Common myeloid progenitor, CD34-positive (primary cell): ENCODE results near the gene CFH.
A peak's percentile ranks its signal among the peaks of the same experiment; 100 is the strongest.

Experiments
- CTCF ChIA-PET: fragments of 350-600 bp; sonication (Branson Sonifier 250); formaldehyde crosslinking; loops from one replicate; lab custom pipeline; 2021; ENCODE audit warnings: antibody characterized with exemption; lab: Charles Lee
- POLR2A ChIA-PET: fragments of 350-600 bp; sonication (Branson Sonifier 250); formaldehyde crosslinking; loops from one replicate; lab custom pipeline; 2021; ENCODE audit warnings: antibody characterized with exemption; lab: Charles Lee
- DNase-seq, 3 donors: peaks; one replicate each; pipeline versions ENCODE4 v3.0.0 to v3.0.0-alpha.2; 2013
- H3K27ac ChIP-seq, 2 experiments: 1 replicate in 1 of 2; 2 replicates in 1 of 2; pipeline ENCODE4 v1.7.0; 2013; ENCODE audit warnings: inconsistent platforms in 2 of 2, low read length in 2 of 2, mild to moderate bottlenecking in 2 of 2, low read depth in 1 of 2, moderate library complexity in 1 of 2; ENCODE audit not compliant: severe bottlenecking in 2 of 2, insufficient read depth in 1 of 2, poor library complexity in 1 of 2
- H3K27me3 ChIP-seq, 5 experiments: replicated peaks in 2 of 5; 1 replicate in 3 of 5; 2 replicates in 2 of 5; pipeline versions ENCODE4 v1.6.1 to v1.7.0; 2013; ENCODE audit warnings: low read length in 4 of 5, mild to moderate bottlenecking in 2 of 5, moderate library complexity in 2 of 5, inconsistent platforms in 1 of 5; ENCODE audit not compliant: insufficient read depth in 5 of 5, control insufficient read depth in 4 of 5
- H3K36me3 ChIP-seq, 4 experiments: 1 replicate in 2 of 4; 2 replicates in 2 of 4; pipeline versions ENCODE4 v1.6.1 to v1.7.0; 2013; ENCODE audit warnings: low read length in 3 of 4, control low read depth in 1 of 4, mild to moderate bottlenecking in 1 of 4; ENCODE audit not compliant: control insufficient read depth in 4 of 4, insufficient read depth in 4 of 4
- H3K4me1 ChIP-seq, 4 experiments: 1 replicate in 3 of 4; 2 replicates in 1 of 4; pipeline versions ENCODE4 v1.6.1 to v1.7.1; 2013; ENCODE audit warnings: low read length in 3 of 4, mild to moderate bottlenecking in 3 of 4, control low read depth in 1 of 4, inconsistent platforms in 1 of 4, moderate library complexity in 1 of 4; ENCODE audit not compliant: control insufficient read depth in 4 of 4, insufficient read depth in 4 of 4; ENCODE audit errors: control extremely low read depth in 1 of 4
- H3K4me3 ChIP-seq, 7 experiments: 1 replicate in 4 of 7; 2 replicates in 3 of 7; pipeline versions ENCODE4 v1.5.1 to v1.7.0; 2013; ENCODE audit warnings: mild to moderate bottlenecking in 7 of 7, low read length in 6 of 7, moderate library complexity in 6 of 7, inconsistent platforms in 2 of 7, low read depth in 2 of 7, control low read depth in 1 of 7; ENCODE audit not compliant: insufficient read depth in 4 of 7, control insufficient read depth in 1 of 7; ENCODE audit errors: extremely low read depth in 1 of 7
- H3K9me3 ChIP-seq, 5 experiments: 1 replicate in 4 of 5; 2 replicates in 1 of 5; pipeline versions ENCODE4 v1.6.1 to v1.7.1; 2013; ENCODE audit warnings: low read length in 4 of 5, mild to moderate bottlenecking in 2 of 5, inconsistent platforms in 1 of 5, low read depth in 1 of 5, moderate library complexity in 1 of 5; ENCODE audit not compliant: control insufficient read depth in 4 of 5, insufficient read depth in 2 of 5; ENCODE audit errors: control extremely low read depth in 1 of 5
- WGBS: methylation state at CpG from one replicate; pipeline ENCODE4 v1.1.5; 2013; ENCODE audit not compliant: insufficient coverage; 5-methylcytosine and 5-hydroxymethylcytosine counted together

Gene CFH

DNA sequence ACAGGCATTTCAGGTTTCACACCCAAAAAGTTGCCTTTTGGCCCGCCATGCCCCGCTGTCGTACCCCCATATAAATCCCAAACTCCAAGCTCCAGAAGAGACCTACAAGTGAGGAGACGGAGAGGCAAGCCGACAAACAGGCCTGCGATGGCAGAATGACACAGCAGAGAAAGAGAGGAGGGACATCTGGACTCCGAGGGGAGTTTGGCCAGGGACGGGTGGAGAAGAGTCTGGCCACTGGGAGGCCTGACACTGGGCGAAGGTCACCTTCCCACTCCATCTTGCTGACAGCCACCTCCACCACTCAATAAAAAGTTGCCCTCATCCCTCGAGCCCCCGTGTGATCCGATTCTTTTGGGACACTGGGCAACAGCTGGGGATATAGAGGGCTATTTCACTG, 1.9 kb upstream of the CFH start:
- ChIA-PET POLR2A (no interaction called here), CTCF (interaction anchor here (0.9 to 1.6 kb wide), 4 partner anchors 9 to 41 kb away, joined by 3 read pairs; no protein-coding TSS in a partner anchor)

DNA sequence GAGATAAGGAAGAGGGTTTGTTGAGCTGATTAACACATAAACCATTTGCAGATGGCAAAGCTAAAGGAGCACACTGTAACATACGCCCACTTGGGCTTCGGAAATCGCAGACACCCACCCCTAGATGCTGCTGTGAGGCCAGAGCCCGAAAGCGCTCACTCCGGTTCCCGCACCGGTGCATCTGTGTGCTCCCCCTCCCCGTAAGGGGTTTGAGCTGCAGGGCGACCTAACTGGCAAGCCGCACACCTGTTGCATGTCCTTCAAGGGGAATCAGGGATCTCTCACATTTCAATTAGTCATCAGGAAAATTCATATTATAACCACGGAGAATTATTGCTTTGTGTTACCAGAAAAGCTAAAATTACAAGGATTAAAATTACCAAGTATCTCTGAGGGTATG, 1.4 kb upstream of the CFH start:
- ChIA-PET POLR2A (no interaction called here), CTCF (interaction anchor here (0.9 to 1.6 kb wide), 3 partner anchors 8 to 41 kb away, joined by 3 read pairs; no protein-coding TSS in a partner anchor)
- no peak overlapping the region for H3K4me3 ChIP-seq
- H3K36me3 ChIP-seq, result no peaks in the 10 kb centered on the region
- H3K4me1 ChIP-seq, result peaks cover 0 to 24% (median 11%) of the 10 kb centered on the region in 4 experiments
- no peak for DNase-seq
- WGBS, result 100% methylated on average over 12 of the region's 12 CpGs
- H3K9me3 ChIP-seq, result no peaks in the 10 kb centered on the region
- no peaks in the 10 kb centered on the region for H3K27me3 ChIP-seq
- H3K27ac ChIP-seq, result no peak overlapping the region

More for the DNA sequence above, 1.9 kb upstream of the CFH start:
- Histone ChIP-seq H3K4me3 (no peak overlapping the region), H3K27ac (no peak overlapping the region), H3K4me1 (peaks cover 0 to 24% (median 10%) of the 10 kb centered on the region in 4 experiments), H3K36me3 (no peaks in the 10 kb centered on the region), H3K27me3 (no peaks in the 10 kb centered on the region), H3K9me3 (no peaks in the 10 kb centered on the region)
- 100% methylated on average over 4 of the region's 12 CpGs for WGBS
- DNase-seq, result no peak

- CTCF ChIA-PET, result interaction anchor here (0.9 to 1.6 kb wide), 4 partner anchors 10 to 296 kb away, joined by 3 read pairs; no protein-coding TSS in a partner anchor
- POLR2A ChIA-PET, result no interaction called here
- no CpG with 5 or more reads among the region's 3 CpGs for WGBS
Measured at GRCh38 chr1:196651079-196651478, 764 bp upstream of the CFH start.

GRCh38 chr1:196654271-196654670, 2.4 kb downstream of the CFH start:
- ChIA-PET POLR2A (no interaction called here), CTCF (no interaction called here)
- no CpG with 5 or more reads among the region's 2 CpGs for WGBS
- H3K27ac ChIP-seq, result peak overlapping the region in 1 of 2 experiments; percentile 53
- DNase-seq, result no peak
- no peaks in the 10 kb centered on the region for H3K9me3 ChIP-seq
- H3K27me3 ChIP-seq, result no peaks in the 10 kb centered on the region
- H3K4me1 ChIP-seq, result peaks cover 2 to 27% (median 11%) of the 10 kb centered on the region in 4 experiments
- peak overlapping the region in 2 of 7 experiments; percentile 19 to 78 for H3K4me3 ChIP-seq
- no peaks in the 10 kb centered on the region for H3K36me3 ChIP-seq

More at GRCh38 chr1:196651079-196651478, 764 bp upstream of the CFH start:
- H3K27ac ChIP-seq, result peak overlapping the region in 1 of 2 experiments; percentile 71
- no peaks in the 10 kb centered on the region for H3K9me3 ChIP-seq
- peaks cover 0 to 24% (median 11%) of the 10 kb centered on the region in 4 experiments for H3K4me1 ChIP-seq
- no peak for DNase-seq
- peak overlapping the region in 4 of 7 experiments; percentile 59 to 83 (median 72) for H3K4me3 ChIP-seq
- H3K36me3 ChIP-seq, result no peaks in the 10 kb centered on the region
- H3K27me3 ChIP-seq, result no peaks in the 10 kb centered on the region

- Histone ChIP-seq H3K4me1 (peaks cover 5 to 29% (median 12%) of the 10 kb centered on the region in 4 experiments), H3K27ac (no peak overlapping the region), H3K9me3 (no peaks in the 10 kb centered on the region), H3K36me3 (no peaks in the 10 kb centered on the region), H3K27me3 (no peaks in the 10 kb centered on the region), H3K4me3 (no peak overlapping the region)
- WGBS, result no CpG with 5 or more reads among the region's 3 CpGs
- ChIA-PET CTCF (interaction anchor here (1.5 kb wide), 1 partner anchor 299 kb away, joined by 4 read pairs; no protein-coding TSS in a partner anchor), POLR2A (no interaction called here)
- DNase-seq, result peak in 2 of 3 donors; percentile 37 to 47
Measured at GRCh38 chr1:196655071-196655470, 3.2 kb downstream of the CFH start.

DNA sequence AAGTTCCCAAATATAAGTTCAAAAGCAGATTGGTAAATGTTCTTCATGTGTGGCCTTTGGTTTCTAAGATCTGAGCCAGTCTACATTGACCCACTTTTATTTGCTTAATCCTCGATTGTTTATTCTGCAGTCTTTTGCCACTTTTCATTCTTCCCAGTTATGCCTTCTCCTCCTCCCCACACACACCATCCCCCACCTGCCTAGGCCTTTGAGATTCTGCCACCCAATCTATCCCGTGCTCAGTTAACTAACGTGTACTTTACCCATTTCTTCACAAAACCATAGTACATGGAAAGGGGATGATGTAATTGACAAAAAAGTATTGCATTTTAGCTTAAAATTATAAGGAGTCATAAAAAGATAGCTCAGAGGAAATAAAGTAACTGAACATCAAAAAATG, 3.7 kb downstream of the CFH start:
- WGBS, result 100% methylated on average over 1 of the region's 3 CpGs
- Histone ChIP-seq H3K4me3 (no peak overlapping the region), H3K36me3 (no peaks in the 10 kb centered on the region), H3K4me1 (peaks cover 5 to 31% (median 12%) of the 10 kb centered on the region in 4 experiments), H3K27ac (no peak overlapping the region), H3K9me3 (no peaks in the 10 kb centered on the region), H3K27me3 (no peaks in the 10 kb centered on the region)
- DNase-seq, result no peak
- ChIA-PET POLR2A (no interaction called here), CTCF (interaction anchor here (1.2 to 1.5 kb wide), 2 partner anchors 300 to 318 kb away, joined by 4 read pairs; no protein-coding TSS in a partner anchor)

DNA sequence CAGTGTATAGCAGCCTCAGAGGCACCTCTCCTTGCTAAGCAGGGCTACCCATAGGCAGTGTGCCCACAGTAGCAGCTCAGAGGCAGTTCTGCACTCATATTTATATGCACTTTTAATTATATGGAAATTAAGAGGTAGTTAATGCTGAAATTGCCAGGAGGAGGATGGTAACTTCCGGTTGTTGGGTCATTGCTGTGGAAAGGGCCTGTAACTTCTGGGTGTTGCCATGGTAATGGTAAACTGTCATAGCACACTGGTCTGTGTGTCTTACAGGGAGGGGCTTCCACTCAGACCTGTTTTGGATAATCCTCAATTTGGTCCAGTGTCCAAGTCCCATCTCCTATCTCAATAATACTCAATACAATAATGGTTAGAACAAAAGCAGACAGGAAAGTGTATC, 7.6 kb downstream of the CFH start:
- peak in 2 of 3 donors; percentile 40 to 44 for DNase-seq
- Histone ChIP-seq H3K9me3 (no peaks in the 10 kb centered on the region), H3K4me3 (no peak overlapping the region), H3K27ac (no peak overlapping the region), H3K27me3 (no peaks in the 10 kb centered on the region), H3K36me3 (no peaks in the 10 kb centered on the region), H3K4me1 (peaks cover 0 to 14% (median 5%) of the 10 kb centered on the region in 4 experiments)
- 75% methylated on average over 1 of the region's 1 CpG for WGBS
- POLR2A ChIA-PET, result no interaction called here
- CTCF ChIA-PET, result interaction anchor here (0.7 to 1.3 kb wide), 4 partner anchors 9 to 854 kb away, joined by 3 to 4 read pairs (median 3); no protein-coding TSS in a partner anchor
